Central memory CD8-positive, alpha-beta T cell (primary cell): ENCODE measurements around the gene NDRG3.
"Not testable (repeated sequence)": the region's sequence is repeated elsewhere in the genome, so short reads cannot be mapped to it uniquely, and the experiment has no call there.

ENCODE experiments used
- ATAC-seq: fragments of 150-1000 bp; cut with Tn5 transposase; replicated peaks from 2 replicates; pipeline ENCODE4 v1.10.0; 2022; ENCODE audit warnings: mild to moderate bottlenecking, moderate FRiP score, moderate number of reproducible peaks; ENCODE audit not compliant: poor library complexity, severe bottlenecking; ENCODE audit errors: extremely low read depth
- DNase-seq, 2 donors: peaks; one replicate each; pipeline ENCODE4 v3.0.0; 2021; ENCODE audit warnings: low spot score in 2 of 2
- H3K27ac Mint-ChIP-seq: one replicate; pipeline ENCODE4 v1.8.0; 2022; ENCODE audit warnings: low read depth, mild to moderate bottlenecking, moderate library complexity, mixed read lengths
- H3K27me3 Mint-ChIP-seq: one replicate; pipeline ENCODE4 v1.8.0; 2022; ENCODE audit warnings: mixed read lengths
- H3K36me3 Mint-ChIP-seq: one replicate; pipeline ENCODE4 v1.8.0; 2022; ENCODE audit warnings: mild to moderate bottlenecking, moderate library complexity, mixed read lengths; ENCODE audit not compliant: insufficient read depth
- H3K4me1 Mint-ChIP-seq: one replicate; pipeline ENCODE4 v1.8.0; 2022; ENCODE audit warnings: mixed read lengths
- H3K4me3 Mint-ChIP-seq: one replicate; pipeline ENCODE4 v1.8.0; 2022; ENCODE audit warnings: mild to moderate bottlenecking, moderate library complexity, mixed read lengths
- H3K9me3 Mint-ChIP-seq: one replicate; pipeline ENCODE4 v1.8.0; 2022; ENCODE audit warnings: mixed read lengths

NDRG3 gene

DNA sequence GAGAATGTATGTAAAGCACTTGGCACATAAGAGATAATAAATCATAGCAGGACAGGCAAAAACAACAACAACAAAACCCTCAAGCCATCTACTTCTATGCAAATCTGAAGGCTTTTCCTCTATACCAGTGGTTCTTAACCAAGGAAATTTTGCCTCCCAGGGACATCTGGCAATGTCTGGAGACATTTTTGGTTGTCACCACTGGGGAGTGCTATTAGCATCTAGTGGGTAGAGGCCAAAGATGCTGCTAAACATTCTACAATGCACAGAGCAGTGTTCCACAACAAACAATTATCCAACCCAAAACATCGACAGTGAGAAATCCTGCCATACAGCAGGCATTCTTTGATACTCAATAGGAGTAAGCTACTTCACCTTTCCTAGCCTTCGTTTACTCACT lies 28.2 kb downstream of the NDRG3 start:
- no peaks in the 10 kb centered on the region for H3K27me3 Mint-ChIP-seq
- H3K4me3 Mint-ChIP-seq = no peak overlapping the region
- no peak overlapping the region for H3K27ac Mint-ChIP-seq
- DNase-seq (no peak), ATAC-seq (no peak)
- no peaks in the 10 kb centered on the region for H3K9me3 Mint-ChIP-seq
- H3K36me3 Mint-ChIP-seq = peaks cover 21% of the 10 kb centered on the region
- H3K4me1 Mint-ChIP-seq = no peaks in the 10 kb centered on the region

GRCh38 chr20:36717021-36717420 lies 28.9 kb downstream of the NDRG3 start:
- no peaks in the 10 kb centered on the region for H3K4me1 Mint-ChIP-seq
- no peak overlapping the region for H3K4me3 Mint-ChIP-seq
- H3K9me3 Mint-ChIP-seq = no peaks in the 10 kb centered on the region
- H3K27me3 Mint-ChIP-seq = no peaks in the 10 kb centered on the region
- peaks cover 19% of the 10 kb centered on the region for H3K36me3 Mint-ChIP-seq
- DNase-seq (no peak), ATAC-seq (no peak)
- no peak overlapping the region for H3K27ac Mint-ChIP-seq

GRCh38 chr20:36712775-36713174 lies 33.1 kb downstream of the NDRG3 start:
- DNase-seq (no peak), ATAC-seq (no peak)
- Mint-ChIP-seq H3K4me3 (no peak overlapping the region), H3K36me3 (peaks cover 5% of the 10 kb centered on the region), H3K27ac (peak overlapping the region; percentile 6), H3K27me3 (no peaks in the 10 kb centered on the region), H3K9me3 (no peaks in the 10 kb centered on the region), H3K4me1 (no peaks in the 10 kb centered on the region)

- Mint-ChIP-seq H3K9me3 (no peaks in the 10 kb centered on the region), H3K27me3 (no peaks in the 10 kb centered on the region), H3K36me3 (peaks cover 7% of the 10 kb centered on the region), H3K4me1 (peaks cover 6% of the 10 kb centered on the region), H3K4me3 (no peak overlapping the region), H3K27ac (no peak overlapping the region)
- ATAC-seq (no peak), DNase-seq (no peak)
These were observed 36.8 kb downstream of the NDRG3 start for GRCh38 chr20:36709126-36709525.

DNA sequence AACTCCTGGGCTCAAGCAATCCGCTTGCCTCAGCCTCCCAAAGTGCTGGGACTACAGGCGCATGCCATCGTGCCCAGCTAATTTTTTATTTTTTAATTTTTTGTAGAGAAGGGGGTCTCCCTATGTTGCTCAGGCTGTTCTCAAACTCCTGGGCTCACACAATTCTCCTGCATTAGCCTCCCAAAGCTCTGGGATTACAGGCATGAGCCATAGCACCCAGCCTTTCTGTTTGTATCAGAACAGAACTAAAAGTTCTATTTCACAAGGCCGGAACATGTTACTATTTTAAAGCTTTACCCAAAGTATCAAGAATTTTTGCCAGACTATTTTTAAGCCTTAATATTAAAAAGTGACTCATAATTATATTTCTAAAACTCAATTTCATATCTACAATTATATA lies 42.4 kb downstream of the NDRG3 start:
- ATAC-seq (no peak), DNase-seq (no peak)
- H3K4me1 Mint-ChIP-seq = peaks cover 6% of the 10 kb centered on the region
- H3K9me3 Mint-ChIP-seq = no peaks in the 10 kb centered on the region
- no peaks in the 10 kb centered on the region for H3K27me3 Mint-ChIP-seq
- no peak overlapping the region for H3K27ac Mint-ChIP-seq
- no peak overlapping the region for H3K4me3 Mint-ChIP-seq
- H3K36me3 Mint-ChIP-seq = peaks cover 13% of the 10 kb centered on the region

DNA sequence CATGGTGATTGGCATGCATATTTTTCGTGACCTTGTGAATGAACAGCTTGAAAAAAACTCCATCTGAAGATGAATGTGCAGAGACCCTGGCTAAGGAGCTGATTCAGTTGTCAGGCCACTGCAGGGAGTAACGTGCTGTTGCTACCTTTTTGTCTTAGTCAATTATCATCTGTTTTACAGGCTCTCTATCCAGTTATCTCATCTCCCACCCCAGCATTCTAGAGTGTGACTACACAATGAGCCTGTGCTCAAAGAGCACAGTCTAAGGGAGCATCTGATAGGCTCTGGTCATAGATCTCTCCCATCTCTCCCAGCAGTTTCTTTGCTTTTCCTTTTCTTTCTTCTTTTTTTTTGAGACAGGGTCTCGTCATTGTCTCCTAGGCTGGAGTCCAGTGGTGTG lies 45.5 kb downstream of the NDRG3 start:
- Mint-ChIP-seq H3K27me3 (no peaks in the 10 kb centered on the region), H3K4me3 (no peak overlapping the region), H3K4me1 (no peaks in the 10 kb centered on the region), H3K36me3 (peaks cover 7% of the 10 kb centered on the region), H3K27ac (peak overlapping the region; percentile 33), H3K9me3 (no peaks in the 10 kb centered on the region)
- ATAC-seq (no peak), DNase-seq (no peak)

GRCh38 chr20:36695467-36695866 lies 50.4 kb downstream of the NDRG3 start:
- H3K4me3 Mint-ChIP-seq = not testable (repeated sequence)

DNA sequence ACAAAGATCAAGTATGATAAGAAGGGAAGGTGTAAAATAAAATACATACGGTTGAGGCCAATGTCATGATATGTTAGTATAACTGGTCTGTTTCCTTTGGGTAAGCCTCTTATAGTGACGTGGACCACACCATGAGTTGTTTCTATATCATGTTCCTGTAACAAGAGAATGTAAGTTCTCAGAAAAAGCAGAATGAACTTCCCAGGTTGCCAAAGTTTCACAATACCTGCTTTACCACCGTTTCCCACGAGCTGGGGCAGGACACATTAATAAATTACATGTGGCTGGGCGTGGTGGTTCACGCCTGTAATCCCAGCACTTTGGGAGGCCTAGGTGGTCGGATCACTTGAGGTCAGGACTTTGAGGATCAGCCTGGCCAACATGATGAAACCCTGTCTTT lies 57.3 kb downstream of the NDRG3 start:
- no peaks in the 10 kb centered on the region for H3K4me1 Mint-ChIP-seq
- ATAC-seq (no peak), DNase-seq (no peak)
- no peaks in the 10 kb centered on the region for H3K27me3 Mint-ChIP-seq
- no peak overlapping the region for H3K4me3 Mint-ChIP-seq
- H3K27ac Mint-ChIP-seq = peak overlapping the region; percentile 29
- H3K36me3 Mint-ChIP-seq = peaks cover 6% of the 10 kb centered on the region
- no peaks in the 10 kb centered on the region for H3K9me3 Mint-ChIP-seq

More at GRCh38 chr20:36695467-36695866, 50.4 kb downstream of the NDRG3 start:
- not testable (repeated sequence) for H3K9me3 Mint-ChIP-seq, H3K27me3 Mint-ChIP-seq, DNase-seq, H3K4me1 Mint-ChIP-seq, H3K27ac Mint-ChIP-seq, ATAC-seq, H3K36me3 Mint-ChIP-seq

GRCh38 chr20:36687850-36688249 lies 58.0 kb downstream of the NDRG3 start:
- ATAC-seq = no peak

DNA sequence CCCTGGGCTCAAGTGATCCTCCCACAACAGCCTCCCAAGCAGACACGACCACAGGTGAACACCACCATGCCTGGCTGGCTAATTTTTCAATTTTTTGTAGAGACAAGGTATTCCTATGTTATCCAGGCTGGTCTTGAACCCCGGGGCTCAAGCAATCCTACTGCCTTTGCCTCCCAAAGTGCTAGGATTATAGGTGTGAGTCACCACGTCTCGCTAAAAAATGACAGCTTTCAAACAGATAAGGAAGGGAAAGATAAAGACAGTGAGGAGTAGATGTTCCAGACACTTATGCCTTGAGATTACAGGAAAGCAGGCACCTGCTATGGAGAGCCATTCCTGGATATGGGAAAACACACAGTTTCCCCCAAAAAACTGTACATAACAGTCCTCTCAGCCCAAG lies 58.9 kb downstream of the NDRG3 start:
- Mint-ChIP-seq H3K27ac (no peak overlapping the region), H3K27me3 (no peaks in the 10 kb centered on the region), H3K36me3 (peaks cover 6% of the 10 kb centered on the region), H3K4me3 (no peak overlapping the region), H3K9me3 (no peaks in the 10 kb centered on the region), H3K4me1 (no peaks in the 10 kb centered on the region)
- ATAC-seq = no peak
- no peak for DNase-seq

More at GRCh38 chr20:36687850-36688249, 58.0 kb downstream of the NDRG3 start:
- DNase-seq = no peak
- no peaks in the 10 kb centered on the region for H3K9me3 Mint-ChIP-seq
- H3K27ac Mint-ChIP-seq = no peak overlapping the region
- no peaks in the 10 kb centered on the region for H3K4me1 Mint-ChIP-seq
- H3K4me3 Mint-ChIP-seq = no peak overlapping the region
- H3K27me3 Mint-ChIP-seq = no peaks in the 10 kb centered on the region
- H3K36me3 Mint-ChIP-seq = peaks cover 6% of the 10 kb centered on the region

DNA sequence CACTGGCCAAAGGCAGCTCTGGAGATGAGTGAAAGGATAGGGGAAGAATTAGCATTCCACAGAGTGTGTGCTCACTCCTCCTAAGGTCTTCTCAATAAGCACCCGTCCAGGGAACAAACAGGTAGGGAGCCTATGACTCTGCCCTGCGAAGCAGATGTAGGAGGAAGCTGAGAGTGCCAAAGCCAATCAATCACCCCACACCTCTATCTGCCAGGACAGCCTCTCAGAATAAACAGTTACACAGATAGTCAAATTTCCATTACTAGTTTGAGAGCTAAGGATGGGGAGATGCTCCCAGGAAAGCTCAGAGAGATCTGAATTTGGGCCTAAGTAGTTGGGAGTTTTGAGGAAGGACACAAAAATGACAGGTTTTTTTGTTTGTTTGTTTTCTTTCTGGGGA lies 59.4 kb downstream of the NDRG3 start:
- Mint-ChIP-seq H3K36me3 (peaks cover 8% of the 10 kb centered on the region), H3K4me1 (no peaks in the 10 kb centered on the region), H3K27me3 (no peaks in the 10 kb centered on the region), H3K4me3 (no peak overlapping the region), H3K27ac (no peak overlapping the region), H3K9me3 (no peaks in the 10 kb centered on the region)
- ATAC-seq (no peak), DNase-seq (no peak)

GRCh38 chr20:36684747-36685146 lies 61.1 kb downstream of the NDRG3 start:
- H3K4me3 Mint-ChIP-seq = no peak overlapping the region
- no peaks in the 10 kb centered on the region for H3K27me3 Mint-ChIP-seq

GRCh38 chr20:36682311-36682710 lies 63.6 kb downstream of the NDRG3 start:
- Mint-ChIP-seq H3K36me3 (peaks cover 16% of the 10 kb centered on the region), H3K27me3 (no peaks in the 10 kb centered on the region), H3K27ac (no peak overlapping the region), H3K4me3 (no peak overlapping the region), H3K4me1 (no peaks in the 10 kb centered on the region), H3K9me3 (no peaks in the 10 kb centered on the region)
- ATAC-seq = no peak
- DNase-seq = no peak

More at GRCh38 chr20:36684747-36685146, 61.1 kb downstream of the NDRG3 start:
- DNase-seq = no peak
- Mint-ChIP-seq H3K27ac (no peak overlapping the region), H3K36me3 (peaks cover 13% of the 10 kb centered on the region), H3K4me1 (no peaks in the 10 kb centered on the region), H3K9me3 (no peaks in the 10 kb centered on the region)
- ATAC-seq = no peak

- no peak for ATAC-seq
- H3K4me3 Mint-ChIP-seq = no peak overlapping the region
- H3K9me3 Mint-ChIP-seq = no peaks in the 10 kb centered on the region
These were observed 68.5 kb downstream of the NDRG3 start for GRCh38 chr20:36677422-36677771.

More at GRCh38 chr20:36677422-36677771, 68.5 kb downstream of the NDRG3 start:
- Mint-ChIP-seq H3K36me3 (peaks cover 13% of the 10 kb centered on the region), H3K4me1 (no peaks in the 10 kb centered on the region), H3K27me3 (no peaks in the 10 kb centered on the region), H3K27ac (no peak overlapping the region)
- DNase-seq = no peak
